GM18508 (cell line): ENCODE results near the gene LRRC10B.

Experiments used
- ATAC-seq: cut with Tn5 transposase; IDR thresholded peaks from one replicate; pipeline ENCODE4 v1.9.1; 2021; ENCODE audit warnings: moderate number of reproducible peaks; ENCODE audit not compliant: insufficient read depth, unreplicated experiment

LRRC10B gene

GRCh38 chr11:61542705-61543104 is 34.2 kb downstream of the LRRC10B start:
- no peak for ATAC-seq

- no peak for ATAC-seq
These were observed 35.2 kb downstream of the LRRC10B start for GRCh38 chr11:61543606-61544306.

- no peak for ATAC-seq
These were observed 35.9 kb downstream of the LRRC10B start for GRCh38 chr11:61544466-61544865.

- ATAC-seq = no peak
These were observed 36.8 kb downstream of the LRRC10B start for GRCh38 chr11:61545341-61545740.

- no peak for ATAC-seq
These were observed 37.4 kb downstream of the LRRC10B start for GRCh38 chr11:61545921-61546320.

GRCh38 chr11:61546663-61547062 is 38.1 kb downstream of the LRRC10B start:
- ATAC-seq = no peak

GRCh38 chr11:61547246-61547645 is 38.7 kb downstream of the LRRC10B start:
- ATAC-seq = no peak

- ATAC-seq = no peak
These were observed 40.6 kb downstream of the LRRC10B start for GRCh38 chr11:61549177-61549576.

GRCh38 chr11:61549662-61550568 is 41.4 kb downstream of the LRRC10B start:
- no peak for ATAC-seq

GRCh38 chr11:61550665-61551227 is 42.2 kb downstream of the LRRC10B start:
- ATAC-seq = no peak

- ATAC-seq = no peak
These were observed 43.1 kb downstream of the LRRC10B start for GRCh38 chr11:61551634-61552033.

- no peak for ATAC-seq
These were observed 43.6 kb downstream of the LRRC10B start for GRCh38 chr11:61552108-61552635.

GRCh38 chr11:61553373-61554171 is 45.0 kb downstream of the LRRC10B start:
- ATAC-seq = no peak

- no peak for ATAC-seq
These were observed 45.8 kb downstream of the LRRC10B start for GRCh38 chr11:61554172-61554988.

GRCh38 chr11:61555051-61555969 is 46.8 kb downstream of the LRRC10B start:
- ATAC-seq = no peak

GRCh38 chr11:61555978-61556377 is 47.4 kb downstream of the LRRC10B start:
- no peak for ATAC-seq

- no peak for ATAC-seq
These were observed 48.1 kb downstream of the LRRC10B start for GRCh38 chr11:61556621-61557020.
